ENCODE results near the gene MED27. TPM values are rescaled to one million over a fixed set of nuclear protein-coding genes. Genes with fewer than 3 reads are reported as not detected.
"Not testable (repeated sequence)": the region's sequence is repeated elsewhere in the genome, so short reads cannot be mapped to it uniquely, and the experiment has no call there.

Gene MED27
- total and polyA plus RNA-seq, 5 donors from 2014 or later, result 28.7 to 58.5 (median 45.9) TPM

GRCh38 chr9:131925677-131926177, 153.9 kb downstream of the MED27 start:
- H3K27me3 ChIP-seq (ENCODE audit: control insufficient read depth, insufficient read depth, low read length), result no peaks in the 10 kb centered on the region
- H3K27ac ChIP-seq (ENCODE audit: insufficient read depth, low read length, poor library complexity, severe bottlenecking), result no peak overlapping the region
- peaks cover 0 to 2% (median 0%) of the 10 kb centered on the region in 7 donors for H3K9me3 Mint-ChIP-seq
- H3K4me3 Mint-ChIP-seq, result no peak overlapping the region
- no peaks in the 10 kb centered on the region for H3K27me3 Mint-ChIP-seq
- no peaks in the 10 kb centered on the region for H3K9me3 ChIP-seq (ENCODE audit: control insufficient read depth in 2 of 2, low read length in 2 of 2)
- H3K4me1 Mint-ChIP-seq, result peaks cover 0 to 9% (median 6%) of the 10 kb centered on the region in 4 donors
- H3K4me3 ChIP-seq (ENCODE audit: low read depth, low read length), result no peak overlapping the region
- H3K4me1 ChIP-seq (ENCODE audit: control insufficient read depth, insufficient read depth, low read length, poor library complexity, severe bottlenecking), result no peaks in the 10 kb centered on the region
- ATAC-seq (ENCODE audit: low read depth in 2 of 2) (no peak), DNase-seq (no peak)
- H3K36me3 Mint-ChIP-seq, result peaks cover 15% of the 10 kb centered on the region
- H3K27ac Mint-ChIP-seq, result no peak overlapping the region
- H3K36me3 ChIP-seq (ENCODE audit: control insufficient read depth, insufficient read depth, low read length), result peaks cover 4% of the 10 kb centered on the region

GRCh38 chr9:131923766-131924165, 155.9 kb downstream of the MED27 start:
- peaks cover 22% of the 10 kb centered on the region for H3K36me3 Mint-ChIP-seq
- H3K4me3 ChIP-seq (ENCODE audit: low read depth, low read length), result no peak overlapping the region
- no peaks in the 10 kb centered on the region for H3K27me3 Mint-ChIP-seq
- peak overlapping the region in 1 of 3 donors; percentile 79 for H3K27ac Mint-ChIP-seq
- H3K9me3 Mint-ChIP-seq, result peaks cover 0 to 2% (median 0%) of the 10 kb centered on the region in 7 donors
- no peak overlapping the region for H3K27ac ChIP-seq (ENCODE audit: insufficient read depth, low read length, poor library complexity, severe bottlenecking)
- ATAC-seq (ENCODE audit: low read depth in 2 of 2) (no peak), DNase-seq (no peak)
- no peaks in the 10 kb centered on the region for H3K4me1 ChIP-seq (ENCODE audit: control insufficient read depth, insufficient read depth, low read length, poor library complexity, severe bottlenecking)
- peaks cover 0 to 8% (median 7%) of the 10 kb centered on the region in 4 donors for H3K4me1 Mint-ChIP-seq
- no peak overlapping the region for H3K4me3 Mint-ChIP-seq
- H3K9me3 ChIP-seq (ENCODE audit: control insufficient read depth in 2 of 2, low read length in 2 of 2), result no peaks in the 10 kb centered on the region
- peaks cover 4% of the 10 kb centered on the region for H3K36me3 ChIP-seq (ENCODE audit: control insufficient read depth, insufficient read depth, low read length)
- H3K27me3 ChIP-seq (ENCODE audit: control insufficient read depth, insufficient read depth, low read length), result no peaks in the 10 kb centered on the region

DNA sequence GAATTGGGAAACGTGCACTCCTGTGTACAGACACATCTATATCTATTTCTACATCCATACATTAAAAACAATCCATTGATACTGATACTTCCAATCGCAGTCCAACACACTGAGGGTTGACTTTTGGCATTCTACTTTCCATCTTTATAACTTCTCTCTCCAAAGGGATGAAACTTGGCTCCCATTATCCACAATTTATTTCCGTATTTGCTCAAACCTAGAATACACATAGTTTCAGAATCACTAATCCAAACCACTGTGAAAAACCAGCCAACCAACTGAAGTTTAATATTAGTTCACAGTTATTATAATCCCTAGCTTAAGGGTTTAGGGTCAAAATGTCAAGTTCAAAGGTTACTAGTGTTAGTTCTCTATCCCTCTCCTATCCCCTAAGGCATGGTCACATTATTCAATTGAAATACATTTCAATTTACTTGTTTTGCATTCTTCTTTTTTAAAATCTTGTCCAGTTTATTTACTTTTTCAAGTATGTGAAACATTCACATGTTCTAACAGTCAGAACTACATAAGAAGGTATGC, 156.5 kb downstream of the MED27 start:
- Histone ChIP-seq H3K27me3 (ENCODE audit: control insufficient read depth, insufficient read depth, low read length) (no peaks in the 10 kb centered on the region), H3K27ac (ENCODE audit: insufficient read depth, low read length, poor library complexity, severe bottlenecking) (no peak overlapping the region), H3K4me1 (ENCODE audit: control insufficient read depth, insufficient read depth, low read length, poor library complexity, severe bottlenecking) (no peaks in the 10 kb centered on the region), H3K36me3 (ENCODE audit: control insufficient read depth, insufficient read depth, low read length) (peaks cover 4% of the 10 kb centered on the region), H3K9me3 (ENCODE audit: control insufficient read depth in 2 of 2, low read length in 2 of 2) (no peaks in the 10 kb centered on the region), H3K4me3 (ENCODE audit: low read depth, low read length) (no peak overlapping the region)
- DNase-seq (no peak), ATAC-seq (ENCODE audit: low read depth in 2 of 2) (no peak)
- Mint-ChIP-seq H3K27ac (peak overlapping the region in 2 of 3 donors; percentile 32 to 79), H3K9me3 (peaks cover 0 to 2% (median 0%) of the 10 kb centered on the region in 7 donors), H3K4me1 (peaks cover 0 to 8% (median 6%) of the 10 kb centered on the region in 4 donors), H3K4me3 (no peak overlapping the region), H3K27me3 (no peaks in the 10 kb centered on the region), H3K36me3 (peaks cover 22% of the 10 kb centered on the region)

DNA sequence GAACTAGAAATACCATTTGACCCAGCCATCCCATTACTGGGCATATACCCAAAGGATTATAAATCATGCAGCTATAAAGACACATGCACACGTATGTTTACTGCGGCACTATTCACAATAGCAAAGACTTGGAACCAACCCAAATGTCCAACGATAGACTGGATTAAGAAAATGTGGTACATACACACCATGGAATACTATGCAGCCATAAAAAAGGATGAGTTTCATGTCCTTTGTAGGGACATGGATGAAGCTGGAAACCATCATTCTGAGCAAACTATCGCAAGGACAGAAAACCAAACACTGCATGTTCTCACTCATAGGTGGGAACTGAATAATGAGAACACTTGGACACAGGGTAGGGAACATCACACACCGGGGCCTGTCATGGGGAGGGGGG, 158.0 kb downstream of the MED27 start:
- not testable (repeated sequence) for DNase-seq; H3K9me3 Mint-ChIP-seq; H3K36me3 ChIP-seq (ENCODE audit: control insufficient read depth, insufficient read depth, low read length); H3K27ac ChIP-seq (ENCODE audit: insufficient read depth, low read length, poor library complexity, severe bottlenecking); H3K27me3 Mint-ChIP-seq; H3K4me1 ChIP-seq (ENCODE audit: control insufficient read depth, insufficient read depth, low read length, poor library complexity, severe bottlenecking); H3K4me1 Mint-ChIP-seq; H3K27me3 ChIP-seq (ENCODE audit: control insufficient read depth, insufficient read depth, low read length); H3K4me3 ChIP-seq (ENCODE audit: low read depth, low read length); ATAC-seq (ENCODE audit: low read depth in 2 of 2); H3K27ac Mint-ChIP-seq; H3K9me3 ChIP-seq (ENCODE audit: control insufficient read depth in 2 of 2, low read length in 2 of 2); H3K4me3 Mint-ChIP-seq
- peaks cover 27% of the 10 kb centered on the region for H3K36me3 Mint-ChIP-seq

DNA sequence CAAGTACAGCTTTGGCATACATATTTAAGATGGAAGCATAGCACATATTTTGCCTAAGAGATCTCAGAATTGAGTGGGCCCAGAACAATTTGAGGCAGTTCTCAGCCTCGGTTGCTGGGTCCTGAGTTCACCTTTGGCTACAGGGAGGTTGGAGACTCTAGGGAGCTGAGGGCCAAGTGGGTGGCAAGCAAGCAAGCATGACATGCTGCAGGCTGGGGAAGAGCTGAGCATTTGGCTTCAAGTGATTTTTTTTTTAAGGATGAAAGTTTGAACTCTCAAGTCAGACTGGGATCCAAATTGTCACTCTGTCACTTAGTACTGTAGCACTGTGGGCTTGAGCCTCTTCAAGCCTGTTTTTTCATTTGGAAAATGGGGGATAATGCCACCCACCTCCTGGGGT, 160.5 kb downstream of the MED27 start:
- peaks cover 0 to 2% (median 0%) of the 10 kb centered on the region in 7 donors for H3K9me3 Mint-ChIP-seq
- no peaks in the 10 kb centered on the region for H3K9me3 ChIP-seq (ENCODE audit: control insufficient read depth in 2 of 2, low read length in 2 of 2)
- no peak for DNase-seq
- no peak overlapping the region for H3K4me3 ChIP-seq (ENCODE audit: low read depth, low read length)
- peaks cover 0 to 16% (median 8%) of the 10 kb centered on the region in 4 donors for H3K4me1 Mint-ChIP-seq
- H3K4me1 ChIP-seq (ENCODE audit: control insufficient read depth, insufficient read depth, low read length, poor library complexity, severe bottlenecking), result no peaks in the 10 kb centered on the region
- no peak overlapping the region for H3K4me3 Mint-ChIP-seq
- H3K27ac Mint-ChIP-seq, result no peak overlapping the region
- no peak for ATAC-seq (ENCODE audit: low read depth in 2 of 2)
- peaks cover 4% of the 10 kb centered on the region for H3K36me3 ChIP-seq (ENCODE audit: control insufficient read depth, insufficient read depth, low read length)
- no peaks in the 10 kb centered on the region for H3K27me3 ChIP-seq (ENCODE audit: control insufficient read depth, insufficient read depth, low read length)
- no peaks in the 10 kb centered on the region for H3K27me3 Mint-ChIP-seq
- peaks cover 36% of the 10 kb centered on the region for H3K36me3 Mint-ChIP-seq
- H3K27ac ChIP-seq (ENCODE audit: insufficient read depth, low read length, poor library complexity, severe bottlenecking), result no peak overlapping the region

- DNase-seq (no peak), ATAC-seq (ENCODE audit: low read depth in 2 of 2) (no peak)
- Histone ChIP-seq H3K36me3 (ENCODE audit: control insufficient read depth, insufficient read depth, low read length) (peaks cover 4% of the 10 kb centered on the region), H3K9me3 (ENCODE audit: control insufficient read depth in 2 of 2, low read length in 2 of 2) (no peaks in the 10 kb centered on the region), H3K27ac (ENCODE audit: insufficient read depth, low read length, poor library complexity, severe bottlenecking) (no peak overlapping the region), H3K4me1 (ENCODE audit: control insufficient read depth, insufficient read depth, low read length, poor library complexity, severe bottlenecking) (no peaks in the 10 kb centered on the region), H3K27me3 (ENCODE audit: control insufficient read depth, insufficient read depth, low read length) (no peaks in the 10 kb centered on the region), H3K4me3 (ENCODE audit: low read depth, low read length) (no peak overlapping the region)
- peaks cover 37% of the 10 kb centered on the region for H3K36me3 Mint-ChIP-seq
- H3K4me3 Mint-ChIP-seq, result no peak overlapping the region
- H3K4me1 Mint-ChIP-seq, result peaks cover 0 to 16% (median 5%) of the 10 kb centered on the region in 4 donors
- no peak overlapping the region for H3K27ac Mint-ChIP-seq
- no peaks in the 10 kb centered on the region for H3K27me3 Mint-ChIP-seq
- peaks cover 0 to 2% (median 0%) of the 10 kb centered on the region in 7 donors for H3K9me3 Mint-ChIP-seq
These were observed 161.2 kb downstream of the MED27 start for GRCh38 chr9:131918481-131918880.

GRCh38 chr9:131917009-131917408, 162.7 kb downstream of the MED27 start:
- ATAC-seq (ENCODE audit: low read depth in 2 of 2) (no peak), DNase-seq (no peak)
- Histone ChIP-seq H3K27ac (ENCODE audit: insufficient read depth, low read length, poor library complexity, severe bottlenecking) (no peak overlapping the region), H3K4me3 (ENCODE audit: low read depth, low read length) (no peak overlapping the region), H3K36me3 (ENCODE audit: control insufficient read depth, insufficient read depth, low read length) (no peaks in the 10 kb centered on the region), H3K27me3 (ENCODE audit: control insufficient read depth, insufficient read depth, low read length) (no peaks in the 10 kb centered on the region), H3K4me1 (ENCODE audit: control insufficient read depth, insufficient read depth, low read length, poor library complexity, severe bottlenecking) (no peaks in the 10 kb centered on the region), H3K9me3 (ENCODE audit: control insufficient read depth in 2 of 2, low read length in 2 of 2) (no peaks in the 10 kb centered on the region)
- no peak overlapping the region for H3K27ac Mint-ChIP-seq
- peaks cover 35% of the 10 kb centered on the region for H3K36me3 Mint-ChIP-seq
- no peaks in the 10 kb centered on the region for H3K27me3 Mint-ChIP-seq
- H3K4me3 Mint-ChIP-seq, result no peak overlapping the region
- peaks cover 0 to 2% (median 0%) of the 10 kb centered on the region in 7 donors for H3K9me3 Mint-ChIP-seq
- peaks cover 0 to 20% (median 4%) of the 10 kb centered on the region in 4 donors for H3K4me1 Mint-ChIP-seq

DNA sequence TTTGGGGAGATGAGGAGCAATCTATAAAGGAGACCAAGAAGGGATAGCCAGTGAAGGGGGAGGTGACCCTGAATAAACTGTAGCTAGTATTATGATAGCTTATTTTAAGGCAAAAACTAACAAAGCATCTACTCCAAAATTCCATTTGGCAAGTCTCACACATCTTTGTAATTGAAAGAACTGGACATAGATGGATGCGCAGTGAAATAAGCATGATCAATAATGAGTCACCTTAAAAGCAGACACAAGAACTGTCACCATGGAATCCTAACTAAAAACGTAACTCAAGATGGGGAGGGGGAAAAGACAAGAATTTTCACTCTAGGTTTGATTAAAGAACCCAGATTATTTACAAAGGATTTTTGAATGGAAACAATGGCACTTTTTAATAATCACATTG, 164.5 kb downstream of the MED27 start:
- ATAC-seq (ENCODE audit: low read depth in 2 of 2), result no peak
- Mint-ChIP-seq H3K36me3 (peaks cover 26% of the 10 kb centered on the region), H3K27me3 (no peaks in the 10 kb centered on the region), H3K9me3 (no peaks in the 10 kb centered on the region), H3K4me1 (peaks cover 0 to 16% (median 2%) of the 10 kb centered on the region in 4 donors), H3K4me3 (no peak overlapping the region), H3K27ac (no peak overlapping the region)
- Histone ChIP-seq H3K36me3 (ENCODE audit: control insufficient read depth, insufficient read depth, low read length) (no peaks in the 10 kb centered on the region), H3K27me3 (ENCODE audit: control insufficient read depth, insufficient read depth, low read length) (no peaks in the 10 kb centered on the region), H3K27ac (ENCODE audit: insufficient read depth, low read length, poor library complexity, severe bottlenecking) (no peak overlapping the region), H3K4me3 (ENCODE audit: low read depth, low read length) (no peak overlapping the region), H3K4me1 (ENCODE audit: control insufficient read depth, insufficient read depth, low read length, poor library complexity, severe bottlenecking) (no peaks in the 10 kb centered on the region), H3K9me3 (ENCODE audit: control insufficient read depth in 2 of 2, low read length in 2 of 2) (no peaks in the 10 kb centered on the region)
- no peak for DNase-seq

Measured in CD4-positive, CD25-positive, alpha-beta regulatory T cell (primary cell).